ENCODE measurements around the gene TTC16.
A peak's percentile ranks its signal among the peaks of the same experiment; 100 is the strongest.

Gene TTC16

DNA sequence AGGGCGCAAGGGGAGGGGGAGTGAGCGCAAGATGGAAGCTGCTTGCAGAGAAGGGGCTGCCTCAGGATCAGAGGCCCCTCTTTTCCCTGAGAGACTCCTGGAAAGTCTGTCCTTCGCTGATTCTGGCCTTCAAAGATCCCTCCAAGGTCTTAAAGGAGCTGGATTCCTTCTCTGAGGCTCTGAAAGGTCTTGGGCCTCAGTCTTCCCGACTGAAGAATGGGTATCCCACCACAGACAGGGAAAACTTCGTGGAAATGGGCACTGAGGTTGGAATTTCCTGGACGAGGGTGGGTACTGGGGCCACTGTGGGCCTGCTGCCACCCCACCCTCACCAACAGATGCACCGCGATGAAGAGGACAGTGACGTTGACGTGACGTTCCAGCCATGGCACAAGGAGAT lies 3.5 kb upstream of the TTC16 start:
- Histone ChIP-seq H3K27me3 (replicated peaks; ENCODE audit: control insufficient read depth, insufficient read depth, low read length) (no peaks in the 10 kb centered on the region), H3K4me3 (ENCODE audit: low read length) (no peak overlapping the region)

DNA sequence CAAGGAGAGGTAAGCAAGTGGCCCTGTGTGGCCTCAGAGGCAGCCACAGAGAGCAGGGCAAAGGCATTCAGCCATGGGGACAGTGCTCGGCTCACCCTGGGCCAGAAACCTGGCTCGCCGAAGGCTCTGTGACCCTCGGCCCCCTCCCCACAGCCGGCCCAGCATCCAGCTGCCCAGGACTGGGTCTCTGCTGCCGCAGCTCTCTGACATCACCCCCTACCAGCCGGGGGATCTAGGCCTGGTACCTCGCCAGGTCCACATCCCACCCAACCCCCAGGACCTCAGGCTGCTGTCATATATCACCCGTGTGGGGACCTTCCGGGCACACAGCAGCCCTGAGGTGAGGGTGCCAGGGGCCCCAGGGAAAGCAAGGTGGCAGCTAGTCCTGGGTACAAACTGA lies 3.0 kb upstream of the TTC16 start:
- Histone ChIP-seq H3K4me3 (ENCODE audit: low read length) (no peak overlapping the region), H3K4me1 (ENCODE audit: control insufficient read depth, insufficient read depth, low read length) (peaks cover 16% of the 10 kb centered on the region), H3K9me3 (ENCODE audit: control insufficient read depth, low read length) (no peaks in the 10 kb centered on the region), H3K9ac (ENCODE audit: low read length) (no peak overlapping the region), H3K36me3 (ENCODE audit: control insufficient read depth, insufficient read depth, low read length, severe bottlenecking) (no peaks in the 10 kb centered on the region), H3K27me3 (replicated peaks; ENCODE audit: control insufficient read depth, insufficient read depth, low read length) (no peaks in the 10 kb centered on the region)
- DNase-seq (ENCODE audit: low read depth): no peak

More for the DNA sequence above, 3.5 kb upstream of the TTC16 start:
- DNase-seq (ENCODE audit: low read depth): no peak
- no peak overlapping the region for H3K9ac ChIP-seq (ENCODE audit: low read length)
- H3K9me3 ChIP-seq (ENCODE audit: control insufficient read depth, low read length): no peaks in the 10 kb centered on the region
- no peaks in the 10 kb centered on the region for H3K36me3 ChIP-seq (ENCODE audit: control insufficient read depth, insufficient read depth, low read length, severe bottlenecking)
- peaks cover 13% of the 10 kb centered on the region for H3K4me1 ChIP-seq (ENCODE audit: control insufficient read depth, insufficient read depth, low read length)

DNA sequence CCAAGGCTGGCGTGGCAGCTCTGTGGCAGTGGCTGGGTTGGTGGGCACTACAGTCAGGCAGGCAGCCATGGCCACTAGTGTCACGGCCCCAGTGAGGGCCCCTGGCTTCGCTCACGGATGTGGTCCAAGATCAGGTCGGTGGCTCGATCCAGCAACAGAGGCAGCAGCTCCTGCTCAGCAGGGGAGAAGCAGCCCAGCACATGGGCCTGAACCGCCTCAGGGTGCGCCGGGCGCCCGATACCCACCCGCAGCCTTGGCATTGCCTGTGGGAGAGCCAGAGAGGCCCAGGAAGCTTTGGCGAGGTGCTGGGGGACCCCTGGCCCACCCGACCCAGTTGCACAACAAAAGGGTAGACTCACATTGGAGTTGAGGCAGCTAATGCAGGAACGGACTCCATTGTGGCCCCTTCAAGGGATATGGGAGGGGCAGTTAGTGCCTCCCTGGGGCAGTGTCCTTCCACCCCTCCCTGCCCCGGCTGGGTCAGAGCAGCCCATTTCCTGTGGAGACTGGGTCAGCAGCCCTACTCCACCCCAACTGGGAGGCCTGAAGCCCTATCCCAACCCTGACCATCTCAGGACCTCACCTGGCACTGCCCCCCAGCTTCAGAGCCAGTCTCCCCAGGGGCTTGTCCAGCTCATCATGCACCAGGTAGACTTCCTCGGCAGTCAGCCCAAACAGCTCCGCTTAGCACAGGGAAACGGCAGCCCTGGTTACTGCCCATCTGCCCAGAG lies 1.7 kb upstream of the TTC16 start:
- H3K36me3 ChIP-seq (ENCODE audit: control insufficient read depth, insufficient read depth, low read length, severe bottlenecking): no peaks in the 10 kb centered on the region
- H3K27me3 ChIP-seq (replicated peaks; ENCODE audit: control insufficient read depth, insufficient read depth, low read length): no peaks in the 10 kb centered on the region
- peak overlapping the region; percentile 47 for H3K9ac ChIP-seq (ENCODE audit: low read length)
- no peaks in the 10 kb centered on the region for H3K9me3 ChIP-seq (ENCODE audit: control insufficient read depth, low read length)
- peak; percentile 4 for DNase-seq (ENCODE audit: low read depth)
- peak overlapping the region; percentile 90 for H3K4me3 ChIP-seq (ENCODE audit: low read length)
- peaks cover 16% of the 10 kb centered on the region for H3K4me1 ChIP-seq (ENCODE audit: control insufficient read depth, insufficient read depth, low read length)

DNA sequence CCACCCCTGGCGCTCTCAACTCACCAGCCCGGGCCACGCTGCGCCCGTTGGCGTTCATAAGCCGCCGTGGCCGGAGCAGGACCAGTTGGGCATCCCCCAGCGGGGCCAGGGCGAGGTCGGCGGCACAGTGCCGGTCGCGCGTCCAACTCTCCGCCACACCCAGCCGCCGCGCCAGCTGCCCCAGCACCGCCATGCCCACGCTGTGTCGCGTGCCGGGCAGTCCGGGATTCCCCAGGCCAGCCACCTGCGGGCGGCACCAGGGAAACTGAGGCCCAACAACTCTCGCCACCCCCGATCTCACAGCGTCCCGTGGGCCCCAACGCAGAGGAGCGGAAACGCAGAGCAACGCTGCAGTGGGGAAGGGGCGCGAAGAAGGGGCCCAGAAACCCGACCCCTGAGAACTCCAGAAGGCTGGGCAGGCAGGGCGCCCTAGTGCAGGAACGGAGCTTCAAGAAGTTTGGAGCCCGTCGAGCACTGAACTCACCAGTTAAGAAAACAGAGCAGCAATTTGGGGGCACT lies 869 bp upstream of the TTC16 start:
- Histone ChIP-seq H3K9ac (ENCODE audit: low read length) (peak overlapping the region; percentile 88), H3K4me3 (ENCODE audit: low read length) (peak overlapping the region; percentile 90), H3K27me3 (replicated peaks; ENCODE audit: control insufficient read depth, insufficient read depth, low read length) (no peaks in the 10 kb centered on the region), H3K4me1 (ENCODE audit: control insufficient read depth, insufficient read depth, low read length) (peaks cover 16% of the 10 kb centered on the region), H3K9me3 (ENCODE audit: control insufficient read depth, low read length) (no peaks in the 10 kb centered on the region), H3K36me3 (ENCODE audit: control insufficient read depth, insufficient read depth, low read length, severe bottlenecking) (no peaks in the 10 kb centered on the region)
- peak; percentile 67 for DNase-seq (ENCODE audit: low read depth)

DNA sequence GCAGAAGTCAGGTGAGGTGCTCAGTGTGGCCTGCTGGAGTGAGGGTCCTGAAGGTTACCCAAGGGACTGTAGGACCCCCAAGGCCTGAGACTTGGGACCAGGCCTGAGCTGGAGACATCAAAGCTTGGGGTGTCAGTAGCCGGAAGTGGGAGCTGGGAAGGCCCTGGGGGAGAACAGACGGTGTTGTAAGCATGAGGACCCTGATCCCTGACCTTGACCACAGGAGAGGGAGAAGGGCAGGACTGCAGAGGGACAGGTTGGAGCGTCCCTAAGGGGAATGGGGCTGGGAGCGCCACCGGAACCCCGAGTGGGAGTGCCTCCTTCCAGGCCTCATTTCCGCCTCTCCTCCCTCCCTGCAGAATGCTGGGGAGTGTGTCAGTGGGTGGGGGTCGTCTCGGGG lies 533 bp downstream of the TTC16 start:
- Histone ChIP-seq H3K4me3 (ENCODE audit: low read length) (peak overlapping the region; percentile 90), H3K27me3 (replicated peaks; ENCODE audit: control insufficient read depth, insufficient read depth, low read length) (no peaks in the 10 kb centered on the region), H3K36me3 (ENCODE audit: control insufficient read depth, insufficient read depth, low read length, severe bottlenecking) (no peaks in the 10 kb centered on the region), H3K4me1 (ENCODE audit: control insufficient read depth, insufficient read depth, low read length) (peaks cover 16% of the 10 kb centered on the region), H3K9me3 (ENCODE audit: control insufficient read depth, low read length) (no peaks in the 10 kb centered on the region), H3K9ac (ENCODE audit: low read length) (peak overlapping the region; percentile 88)
- no peak for DNase-seq (ENCODE audit: low read depth)

DNA sequence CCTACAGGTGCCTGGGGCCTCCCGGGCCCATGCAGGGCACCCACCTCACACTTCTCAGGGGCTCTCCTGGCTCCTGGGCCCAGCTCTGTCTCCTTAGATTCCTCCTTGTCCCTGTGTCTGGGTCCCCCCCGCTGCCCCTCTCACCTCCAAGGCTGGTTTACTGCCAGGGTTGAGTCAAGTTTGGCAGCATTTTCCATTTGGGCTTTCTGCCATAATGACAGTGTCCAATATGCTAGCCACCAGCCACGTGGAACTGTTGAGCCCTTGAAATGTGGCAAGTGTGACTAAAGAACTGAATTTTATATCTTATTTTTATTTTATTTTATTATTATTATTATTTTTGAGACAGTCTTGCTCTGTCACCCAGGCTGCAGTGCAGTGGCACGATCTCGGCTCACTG lies 1.9 kb downstream of the TTC16 start:
- H3K4me3 ChIP-seq (ENCODE audit: low read length): no peak overlapping the region
- no peaks in the 10 kb centered on the region for H3K27me3 ChIP-seq (replicated peaks; ENCODE audit: control insufficient read depth, insufficient read depth, low read length)
- no peaks in the 10 kb centered on the region for H3K9me3 ChIP-seq (ENCODE audit: control insufficient read depth, low read length)
- H3K36me3 ChIP-seq (ENCODE audit: control insufficient read depth, insufficient read depth, low read length, severe bottlenecking): no peaks in the 10 kb centered on the region
- no peak for DNase-seq (ENCODE audit: low read depth)
- H3K9ac ChIP-seq (ENCODE audit: low read length): no peak overlapping the region
- peaks cover 16% of the 10 kb centered on the region for H3K4me1 ChIP-seq (ENCODE audit: control insufficient read depth, insufficient read depth, low read length)

DNA sequence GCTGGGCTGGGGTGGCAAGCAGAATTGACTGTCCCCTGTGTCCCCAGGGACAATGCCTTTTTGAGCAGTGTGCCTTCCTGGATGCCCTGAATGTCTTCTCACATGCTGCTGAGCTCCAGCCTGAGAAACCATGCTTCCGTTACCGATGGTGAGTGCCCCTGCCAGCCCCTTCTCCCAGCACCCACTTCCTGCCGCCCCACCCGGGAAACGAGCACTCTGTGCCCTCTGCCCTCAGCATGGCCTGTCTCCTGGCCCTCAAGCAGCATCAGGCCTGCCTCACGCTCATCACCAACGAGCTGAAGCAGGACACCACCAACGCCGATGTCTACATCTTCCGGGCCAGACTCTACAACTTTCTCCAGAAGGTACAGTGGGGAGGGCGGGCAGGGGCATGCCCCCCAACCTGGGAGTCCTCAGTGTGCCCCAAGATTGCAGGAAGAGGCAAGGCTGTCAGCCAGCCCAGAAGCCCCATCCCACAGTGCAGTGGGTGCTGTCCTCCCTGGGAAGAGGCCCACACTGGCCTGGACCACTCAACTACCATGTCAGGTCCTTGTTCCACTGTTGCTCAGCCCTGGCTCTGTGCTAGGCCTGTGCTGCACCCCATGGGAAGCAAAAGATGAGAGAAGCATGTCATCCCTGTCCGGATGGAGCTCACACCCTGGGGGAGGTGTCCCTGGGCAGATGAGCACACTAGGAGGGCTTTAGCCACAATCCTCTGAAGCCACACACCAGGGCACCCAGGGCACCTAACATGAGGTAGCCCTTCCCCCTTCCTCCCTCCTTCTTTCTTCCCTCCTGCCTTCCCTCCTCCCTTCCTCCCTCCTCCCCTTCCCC lies 4.4 kb downstream of the TTC16 start:
- H3K27me3 ChIP-seq (replicated peaks; ENCODE audit: control insufficient read depth, insufficient read depth, low read length): no peaks in the 10 kb centered on the region
- H3K9me3 ChIP-seq (ENCODE audit: control insufficient read depth, low read length): no peaks in the 10 kb centered on the region
- peaks cover 27% of the 10 kb centered on the region for H3K4me1 ChIP-seq (ENCODE audit: control insufficient read depth, insufficient read depth, low read length)
- H3K36me3 ChIP-seq (ENCODE audit: control insufficient read depth, insufficient read depth, low read length, severe bottlenecking): no peaks in the 10 kb centered on the region
- H3K9ac ChIP-seq (ENCODE audit: low read length): no peak overlapping the region
- no peak overlapping the region for H3K4me3 ChIP-seq (ENCODE audit: low read length)
- DNase-seq (ENCODE audit: low read depth): no peak

DNA sequence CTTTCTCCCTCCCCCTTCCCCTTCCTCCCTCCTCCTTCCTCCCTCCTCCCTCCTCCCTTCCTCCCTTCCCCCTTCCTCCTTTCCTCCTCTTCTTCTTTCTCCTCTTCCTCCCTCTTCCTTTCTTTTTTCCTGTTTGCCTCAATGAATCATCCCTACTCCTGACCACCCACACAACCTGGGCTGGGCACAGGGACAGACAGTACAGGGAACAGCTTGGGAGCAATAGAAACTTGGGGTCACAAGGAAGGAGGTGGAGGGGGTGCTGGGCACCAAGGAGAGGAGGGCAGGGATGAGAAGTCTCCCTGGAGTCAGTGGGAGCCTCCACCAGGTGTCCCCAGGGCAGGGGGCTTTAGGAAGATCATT lies 5.0 kb downstream of the TTC16 start:
- no peak overlapping the region for H3K9ac ChIP-seq (ENCODE audit: low read length)
- DNase-seq (ENCODE audit: low read depth): no peak
- H3K4me1 ChIP-seq (ENCODE audit: control insufficient read depth, insufficient read depth, low read length): peaks cover 27% of the 10 kb centered on the region
- H3K27me3 ChIP-seq (replicated peaks; ENCODE audit: control insufficient read depth, insufficient read depth, low read length): no peaks in the 10 kb centered on the region
- no peaks in the 10 kb centered on the region for H3K9me3 ChIP-seq (ENCODE audit: control insufficient read depth, low read length)
- H3K4me3 ChIP-seq (ENCODE audit: low read length): no peak overlapping the region
- no peaks in the 10 kb centered on the region for H3K36me3 ChIP-seq (ENCODE audit: control insufficient read depth, insufficient read depth, low read length, severe bottlenecking)

DNA sequence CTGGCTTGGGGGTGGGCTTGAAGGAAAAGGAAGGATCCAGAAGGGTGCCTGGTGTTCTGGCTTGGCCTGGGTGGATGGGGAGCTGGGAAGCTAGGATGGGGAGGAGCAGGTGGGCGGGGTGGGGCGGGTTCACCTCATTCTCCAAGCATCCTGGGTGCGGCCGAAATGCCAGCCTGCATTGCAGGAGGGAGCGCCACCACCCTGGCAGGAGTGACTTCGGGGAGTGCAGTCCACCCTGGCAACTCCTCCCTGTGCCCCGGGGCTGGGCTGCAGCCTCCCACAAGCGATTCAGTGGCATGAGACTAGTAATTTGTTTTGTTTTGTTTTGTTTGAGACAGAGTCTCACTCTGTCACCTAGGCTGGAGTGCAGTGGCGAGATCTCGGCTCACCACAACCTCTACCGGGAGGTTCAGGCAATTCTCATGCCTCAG lies 5.5 kb downstream of the TTC16 start:
- Histone ChIP-seq H3K36me3 (ENCODE audit: control insufficient read depth, insufficient read depth, low read length, severe bottlenecking) (no peaks in the 10 kb centered on the region), H3K9ac (ENCODE audit: low read length) (no peak overlapping the region), H3K4me3 (ENCODE audit: low read length) (no peak overlapping the region), H3K4me1 (ENCODE audit: control insufficient read depth, insufficient read depth, low read length) (peaks cover 21% of the 10 kb centered on the region), H3K9me3 (ENCODE audit: control insufficient read depth, low read length) (no peaks in the 10 kb centered on the region), H3K27me3 (replicated peaks; ENCODE audit: control insufficient read depth, insufficient read depth, low read length) (no peaks in the 10 kb centered on the region)
- no peak for DNase-seq (ENCODE audit: low read depth)

DNA sequence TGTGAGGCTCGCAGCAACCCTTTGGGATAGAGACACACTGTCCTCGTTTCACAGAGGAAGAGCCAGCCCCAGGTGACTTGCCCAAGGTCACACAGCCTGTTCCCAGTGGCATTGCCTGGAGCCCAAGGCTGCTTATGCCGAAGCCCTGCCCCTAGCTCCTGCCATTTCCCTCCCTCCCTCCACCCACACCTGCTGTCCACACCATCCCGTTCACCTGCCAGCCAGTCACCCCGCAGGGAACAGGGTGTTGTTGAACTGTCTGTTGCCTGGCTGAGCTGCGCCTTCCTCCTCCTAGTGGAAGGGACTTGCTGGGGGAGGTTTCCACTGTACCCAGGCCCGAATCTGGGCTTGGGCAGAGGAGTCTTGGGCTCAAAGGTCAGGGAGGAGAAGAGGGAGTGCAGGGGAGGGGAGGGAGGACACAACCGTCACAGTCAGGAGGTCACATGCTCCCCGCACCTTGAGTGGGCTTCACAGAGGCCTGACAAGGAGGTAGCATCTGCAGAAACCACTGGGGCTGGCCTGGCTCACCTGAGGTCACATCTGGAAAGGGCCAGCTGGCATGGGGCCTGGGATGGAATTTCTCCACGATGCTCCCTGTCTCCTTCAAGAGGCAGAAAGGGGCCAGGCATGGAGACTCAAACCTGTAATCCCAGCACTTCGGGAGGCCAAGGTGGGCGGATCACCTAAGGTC lies 6.3 kb downstream of the TTC16 start:
- no peak overlapping the region for H3K4me3 ChIP-seq (ENCODE audit: low read length)

DNA sequence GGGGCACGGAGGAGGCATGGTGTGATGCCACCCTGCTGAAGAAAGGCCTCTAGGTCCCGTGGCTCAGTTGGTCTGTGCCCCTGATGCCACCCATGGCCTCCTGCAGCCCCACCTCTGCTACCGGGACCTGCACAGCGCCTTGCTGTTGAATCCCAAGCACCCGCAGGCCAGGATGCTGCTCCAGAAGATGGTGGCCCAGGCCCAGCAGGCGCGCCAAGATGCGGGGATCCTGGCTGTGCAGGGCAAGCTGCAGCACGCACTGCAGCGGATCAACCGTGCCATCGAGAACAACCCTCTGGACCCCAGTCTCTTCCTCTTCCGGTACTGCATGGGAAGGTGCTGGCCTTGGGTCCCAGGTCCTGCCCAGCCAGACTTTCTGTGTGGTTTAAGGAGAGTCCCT lies 7.1 kb downstream of the TTC16 start:
- Histone ChIP-seq H3K4me3 (ENCODE audit: low read length) (no peak overlapping the region), H3K27me3 (replicated peaks; ENCODE audit: control insufficient read depth, insufficient read depth, low read length) (no peaks in the 10 kb centered on the region), H3K9ac (ENCODE audit: low read length) (no peak overlapping the region), H3K36me3 (ENCODE audit: control insufficient read depth, insufficient read depth, low read length, severe bottlenecking) (no peaks in the 10 kb centered on the region), H3K4me1 (ENCODE audit: control insufficient read depth, insufficient read depth, low read length) (peaks cover 18% of the 10 kb centered on the region), H3K9me3 (ENCODE audit: control insufficient read depth, low read length) (no peaks in the 10 kb centered on the region)
- DNase-seq (ENCODE audit: low read depth): no peak

More for the DNA sequence above, 6.3 kb downstream of the TTC16 start:
- H3K9me3 ChIP-seq (ENCODE audit: control insufficient read depth, low read length): no peaks in the 10 kb centered on the region
- no peaks in the 10 kb centered on the region for H3K27me3 ChIP-seq (replicated peaks; ENCODE audit: control insufficient read depth, insufficient read depth, low read length)
- DNase-seq (ENCODE audit: low read depth): no peak
- H3K4me1 ChIP-seq (ENCODE audit: control insufficient read depth, insufficient read depth, low read length): peaks cover 21% of the 10 kb centered on the region
- H3K9ac ChIP-seq (ENCODE audit: low read length): no peak overlapping the region
- H3K36me3 ChIP-seq (ENCODE audit: control insufficient read depth, insufficient read depth, low read length, severe bottlenecking): no peaks in the 10 kb centered on the region

Data from adipocyte (in vitro differentiated cells).